ENCODE results near the gene PRKAR2B.

Gene PRKAR2B

GRCh38 chr7:107194052-107194451 is 149.5 kb downstream of the PRKAR2B start:
- TF ChIP-seq CTCF (IDR thresholded peaks at IDR 0.05; ENCODE audit: insufficient read depth, low read depth, low read length, missing control alignments) = no peak
- no peak overlapping the region for H3K4me3 ChIP-seq (ENCODE audit: low read depth, low read length)
- no peak for DNase-seq (ENCODE audit: low read depth)

- no peak for DNase-seq (ENCODE audit: low read depth)
- TF ChIP-seq CTCF (IDR thresholded peaks at IDR 0.05; ENCODE audit: insufficient read depth, low read depth, low read length, missing control alignments) = no peak
Observed at GRCh38 chr7:107196834-107197610, 152.5 kb downstream of the PRKAR2B start.

GRCh38 chr7:107201795-107202450 is 157.4 kb downstream of the PRKAR2B start:
- DNase-seq (ENCODE audit: low read depth) = peak; percentile 51
- TF ChIP-seq CTCF (IDR thresholded peaks at IDR 0.05; ENCODE audit: insufficient read depth, low read depth, low read length, missing control alignments) = peak; percentile 51
- H3K4me3 ChIP-seq (ENCODE audit: low read depth, low read length) = no peak overlapping the region

More at GRCh38 chr7:107196834-107197610, 152.5 kb downstream of the PRKAR2B start:
- no peak overlapping the region for H3K4me3 ChIP-seq (ENCODE audit: low read depth, low read length)

GRCh38 chr7:107203607-107204006 is 159.1 kb downstream of the PRKAR2B start:
- no peak for DNase-seq (ENCODE audit: low read depth)
- H3K4me3 ChIP-seq (ENCODE audit: low read depth, low read length) = no peak overlapping the region
- TF ChIP-seq CTCF (IDR thresholded peaks at IDR 0.05; ENCODE audit: insufficient read depth, low read depth, low read length, missing control alignments) = no peak

- TF ChIP-seq CTCF (IDR thresholded peaks at IDR 0.05; ENCODE audit: insufficient read depth, low read depth, low read length, missing control alignments) = no peak
- DNase-seq (ENCODE audit: low read depth) = no peak
- no peak overlapping the region for H3K4me3 ChIP-seq (ENCODE audit: low read depth, low read length)
Observed at GRCh38 chr7:107206136-107206535, 161.6 kb downstream of the PRKAR2B start.

GRCh38 chr7:107206706-107207105 is 162.2 kb downstream of the PRKAR2B start:
- DNase-seq (ENCODE audit: low read depth) = no peak
- TF ChIP-seq CTCF (IDR thresholded peaks at IDR 0.05; ENCODE audit: insufficient read depth, low read depth, low read length, missing control alignments) = no peak
- H3K4me3 ChIP-seq (ENCODE audit: low read depth, low read length) = no peak overlapping the region
